ENCODE measurements around the gene EME2. TPM values are rescaled to one million over a fixed set of nuclear protein-coding genes. Genes with fewer than 3 reads are reported as not detected.

EME2 gene
- total RNA-seq, 1 donor from 2014 or later: 23.3 TPM

DNA sequence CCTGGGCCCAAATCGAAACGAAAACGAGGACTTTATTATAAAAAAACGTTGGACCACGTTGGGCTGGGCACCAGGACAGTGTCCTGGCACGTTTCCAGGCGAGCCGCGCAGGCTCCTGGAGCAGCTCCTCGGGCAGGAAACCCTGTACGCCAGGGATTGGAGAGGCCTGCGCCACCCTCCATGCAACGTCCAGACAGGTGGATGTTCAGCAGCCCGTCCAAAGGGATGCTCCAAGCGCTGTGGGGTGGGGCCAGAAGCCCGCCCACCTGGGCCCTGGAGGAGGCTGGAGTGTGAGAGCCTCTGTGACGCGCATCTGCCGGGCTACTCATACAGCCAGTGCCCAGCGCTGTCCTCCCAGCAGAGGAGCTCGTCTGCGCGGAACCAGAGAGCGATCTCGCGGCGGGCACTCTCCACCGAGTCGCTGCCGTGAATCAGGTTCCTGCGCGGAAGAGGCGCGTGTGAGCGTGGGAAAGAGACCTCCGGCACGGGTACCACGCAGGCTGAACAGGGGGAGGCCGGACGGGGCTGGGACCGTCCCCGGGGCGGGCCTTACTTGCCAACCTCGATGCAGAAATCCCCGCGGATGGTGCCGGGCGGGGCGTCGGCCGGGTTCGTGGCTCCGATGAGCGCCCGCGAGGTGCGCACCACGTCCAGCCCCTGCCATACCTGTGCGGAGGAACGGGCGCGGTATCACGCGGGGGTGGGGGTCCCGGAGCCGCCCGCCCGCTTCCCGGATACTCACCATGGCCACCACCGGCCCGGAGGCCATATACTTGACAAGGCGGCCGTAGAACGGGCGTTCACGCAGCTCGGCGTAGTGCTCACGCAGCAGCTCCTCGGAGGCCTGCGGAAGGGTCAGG lies 2.1 kb upstream of the EME2 start:
- H3K9me3 Mint-ChIP-seq (ENCODE audit: unreplicated experiment): no peaks in the 10 kb centered on the region
- no peaks in the 10 kb centered on the region for H3K27me3 ChIP-seq (ENCODE audit: insufficient read depth, low read length)
- H3K79me2 ChIP-seq (ENCODE audit: insufficient read depth, low read length): peaks cover 38% of the 10 kb centered on the region
- FAIRE-seq (no peak), DNase-seq (ENCODE audit: low read depth) (peak; percentile 61)
- peaks cover 54% of the 10 kb centered on the region for H4K20me1 ChIP-seq (ENCODE audit: insufficient read depth, low read length)
- H3K4me1 ChIP-seq (ENCODE audit: insufficient read depth, low read length): peaks cover 26% of the 10 kb centered on the region
- no peaks in the 10 kb centered on the region for H3K36me3 Mint-ChIP-seq (ENCODE audit: low read depth, unreplicated experiment)
- peak overlapping the region; percentile 38 for H3K27ac ChIP-seq (ENCODE audit: low read depth, low read length)
- peak overlapping the region; percentile 65 for H3K4me3 ChIP-seq (ENCODE audit: insufficient read depth, low read depth, low read length)
- no peak overlapping the region for H2AFZ ChIP-seq (ENCODE audit: low read depth, low read length)
- peak overlapping the region; percentile 86 for H3K4me3 Mint-ChIP-seq (ENCODE audit: unreplicated experiment)
- peaks cover 6% of the 10 kb centered on the region for H3K4me1 Mint-ChIP-seq (ENCODE audit: low read depth, unreplicated experiment)
- H3K27ac Mint-ChIP-seq (ENCODE audit: unreplicated experiment): peak overlapping the region; percentile 87
- H3K9ac ChIP-seq (ENCODE audit: low read length): peak overlapping the region; percentile 91
- no peak for TF ChIP-seq EZH2 (IDR thresholded peaks at IDR 0.05; ENCODE audit: insufficient read depth, low read length)
- TF ChIP-seq, protein P1, sequence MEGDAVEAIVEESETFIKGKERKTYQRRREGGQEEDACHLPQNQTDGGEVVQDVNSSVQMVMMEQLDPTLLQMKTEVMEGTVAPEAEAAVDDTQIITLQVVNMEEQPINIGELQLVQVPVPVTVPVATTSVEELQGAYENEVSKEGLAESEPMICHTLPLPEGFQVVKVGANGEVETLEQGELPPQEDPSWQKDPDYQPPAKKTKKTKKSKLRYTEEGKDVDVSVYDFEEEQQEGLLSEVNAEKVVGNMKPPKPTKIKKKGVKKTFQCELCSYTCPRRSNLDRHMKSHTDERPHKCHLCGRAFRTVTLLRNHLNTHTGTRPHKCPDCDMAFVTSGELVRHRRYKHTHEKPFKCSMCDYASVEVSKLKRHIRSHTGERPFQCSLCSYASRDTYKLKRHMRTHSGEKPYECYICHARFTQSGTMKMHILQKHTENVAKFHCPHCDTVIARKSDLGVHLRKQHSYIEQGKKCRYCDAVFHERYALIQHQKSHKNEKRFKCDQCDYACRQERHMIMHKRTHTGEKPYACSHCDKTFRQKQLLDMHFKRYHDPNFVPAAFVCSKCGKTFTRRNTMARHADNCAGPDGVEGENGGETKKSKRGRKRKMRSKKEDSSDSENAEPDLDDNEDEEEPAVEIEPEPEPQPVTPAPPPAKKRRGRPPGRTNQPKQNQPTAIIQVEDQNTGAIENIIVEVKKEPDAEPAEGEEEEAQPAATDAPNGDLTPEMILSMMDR (IDR thresholded peaks at IDR 0.05; ENCODE audit: insufficient read depth, low read depth, low read length): no peak
- peak overlapping the region; percentile 91 for H3K4me2 ChIP-seq (ENCODE audit: low read length)
- H3K9me3 ChIP-seq (ENCODE audit: insufficient read depth, low read depth, low read length): no peaks in the 10 kb centered on the region
- no peaks in the 10 kb centered on the region for H3K36me3 ChIP-seq (ENCODE audit: insufficient read depth, low read length)
- H3K27me3 Mint-ChIP-seq (ENCODE audit: low read depth, unreplicated experiment): no peaks in the 10 kb centered on the region

DNA sequence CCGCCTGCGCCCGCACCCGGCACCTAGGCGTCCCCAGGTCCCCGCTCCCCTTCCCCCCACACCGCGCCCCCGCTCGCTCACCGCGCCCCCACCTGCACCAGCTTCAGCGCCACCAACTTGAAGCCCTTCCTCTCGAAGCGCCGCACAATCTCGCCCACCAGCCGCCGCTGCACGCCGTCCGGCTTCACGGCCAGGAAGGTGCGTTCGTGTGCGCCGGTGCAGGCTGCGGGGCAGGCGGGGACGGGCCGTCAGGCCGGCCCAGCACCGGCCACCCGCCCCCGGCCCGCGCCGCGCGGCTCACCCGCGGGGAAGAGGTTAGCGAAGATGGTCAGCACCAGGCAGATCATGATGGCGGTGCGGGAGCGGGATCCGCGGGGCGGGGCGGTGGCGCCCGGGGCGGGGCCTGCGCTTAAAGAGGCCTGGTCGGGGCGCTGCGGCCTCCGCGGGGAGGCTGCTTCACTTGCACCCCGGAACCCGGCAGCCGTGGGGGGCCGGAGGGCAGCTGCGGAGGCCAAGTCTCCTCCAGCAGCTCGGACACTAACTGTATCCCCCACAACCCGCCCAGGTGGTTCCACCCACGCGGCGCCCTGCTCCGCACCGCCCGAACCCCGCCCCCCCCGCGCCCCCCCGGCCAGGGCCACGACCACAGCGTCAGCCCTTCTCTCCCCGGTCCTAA lies 1.3 kb upstream of the EME2 start, which contains the start of gene NME3:
Gene NME3 (minus strand): TSS at position 356 of the 676 bp plus-strand sequence. CDS start 9 bp downstream, at position 347.
- Histone ChIP-seq H2AFZ (ENCODE audit: low read depth, low read length) (no peak within 1 kb of the TSS), H3K79me2 (ENCODE audit: insufficient read depth, low read length) (peaks cover 39% of the 10 kb centered on the region), H3K27me3 (ENCODE audit: insufficient read depth, low read length) (no peaks in the 10 kb centered on the region), H3K9me3 (ENCODE audit: insufficient read depth, low read depth, low read length) (no peaks in the 10 kb centered on the region), H3K9ac (ENCODE audit: low read length) (peak within 1 kb of the TSS; percentile 91), H3K4me1 (ENCODE audit: insufficient read depth, low read length) (peaks cover 26% of the 10 kb centered on the region), H3K27ac (ENCODE audit: low read depth, low read length) (peak within 1 kb of the TSS; percentile 38), H3K4me3 (ENCODE audit: insufficient read depth, low read depth, low read length) (peak within 1 kb of the TSS; percentile 66), H3K4me2 (ENCODE audit: low read length) (peak within 1 kb of the TSS; percentile 91), H4K20me1 (ENCODE audit: insufficient read depth, low read length) (peaks cover 54% of the 10 kb centered on the region), H3K36me3 (ENCODE audit: insufficient read depth, low read length) (no peaks in the 10 kb centered on the region)
- Mint-ChIP-seq H3K4me1 (ENCODE audit: low read depth, unreplicated experiment) (peaks cover 6% of the 10 kb centered on the region), H3K36me3 (ENCODE audit: low read depth, unreplicated experiment) (no peaks in the 10 kb centered on the region), H3K9me3 (ENCODE audit: unreplicated experiment) (no peaks in the 10 kb centered on the region), H3K4me3 (ENCODE audit: unreplicated experiment) (peak within 1 kb of the TSS; percentile 91), H3K27ac (ENCODE audit: unreplicated experiment) (peak within 1 kb of the TSS; percentile 98), H3K27me3 (ENCODE audit: low read depth, unreplicated experiment) (no peaks in the 10 kb centered on the region)
- TF ChIP-seq, protein P1 (IDR thresholded peaks at IDR 0.05; ENCODE audit: insufficient read depth, low read depth, low read length): no peak
- TF ChIP-seq EZH2 (IDR thresholded peaks at IDR 0.05; ENCODE audit: insufficient read depth, low read length): no peak
- peak; percentile 43 for DNase-seq (ENCODE audit: low read depth)
- FAIRE-seq: no peak

All from astrocyte (in vitro differentiated cells and primary cell).